DND-41 (cell line): ENCODE data around the gene CUBN.

Experiments used
- EZH2 ChIP-seq: IDR thresholded peaks from 3 replicates; pipeline ENCODE4 v1.6.1; 2012; ENCODE audit warnings: borderline replicate concordance, low read depth, mild to moderate bottlenecking, moderate library complexity, low read length, inconsistent platforms; ENCODE audit not compliant: severe bottlenecking
- TF ChIP-seq, protein P1 (sequence below): IDR thresholded peaks from 2 replicates; pipeline ENCODE4 v1.5.1; 2012; ENCODE audit warnings: borderline replicate concordance, low read length, moderate library complexity, mild to moderate bottlenecking; ENCODE audit not compliant: poor library complexity, severe bottlenecking; ENCODE audit errors: extremely low read depth

DNA sequence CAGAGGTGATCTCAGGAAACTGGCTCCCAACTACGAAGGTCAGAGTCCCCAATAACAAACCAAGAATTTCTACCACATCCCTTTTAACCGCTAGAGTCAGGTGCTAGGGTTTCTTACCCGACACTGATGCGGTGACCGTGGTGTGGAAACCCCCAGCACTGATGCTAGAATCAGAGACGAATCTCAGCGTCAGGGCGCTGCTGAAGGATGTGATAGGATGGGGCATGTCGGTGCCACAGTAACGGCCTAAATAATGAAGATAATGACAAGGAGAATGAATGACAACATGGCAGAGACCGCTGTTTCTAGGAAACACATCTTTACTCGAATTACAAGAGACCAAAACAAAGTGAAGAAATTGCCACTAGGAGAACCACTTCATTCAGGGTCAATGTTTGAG lies 181.2 kb downstream of the CUBN start:
- TF ChIP-seq, protein P1, sequence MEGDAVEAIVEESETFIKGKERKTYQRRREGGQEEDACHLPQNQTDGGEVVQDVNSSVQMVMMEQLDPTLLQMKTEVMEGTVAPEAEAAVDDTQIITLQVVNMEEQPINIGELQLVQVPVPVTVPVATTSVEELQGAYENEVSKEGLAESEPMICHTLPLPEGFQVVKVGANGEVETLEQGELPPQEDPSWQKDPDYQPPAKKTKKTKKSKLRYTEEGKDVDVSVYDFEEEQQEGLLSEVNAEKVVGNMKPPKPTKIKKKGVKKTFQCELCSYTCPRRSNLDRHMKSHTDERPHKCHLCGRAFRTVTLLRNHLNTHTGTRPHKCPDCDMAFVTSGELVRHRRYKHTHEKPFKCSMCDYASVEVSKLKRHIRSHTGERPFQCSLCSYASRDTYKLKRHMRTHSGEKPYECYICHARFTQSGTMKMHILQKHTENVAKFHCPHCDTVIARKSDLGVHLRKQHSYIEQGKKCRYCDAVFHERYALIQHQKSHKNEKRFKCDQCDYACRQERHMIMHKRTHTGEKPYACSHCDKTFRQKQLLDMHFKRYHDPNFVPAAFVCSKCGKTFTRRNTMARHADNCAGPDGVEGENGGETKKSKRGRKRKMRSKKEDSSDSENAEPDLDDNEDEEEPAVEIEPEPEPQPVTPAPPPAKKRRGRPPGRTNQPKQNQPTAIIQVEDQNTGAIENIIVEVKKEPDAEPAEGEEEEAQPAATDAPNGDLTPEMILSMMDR = no peak
- no peak for TF ChIP-seq EZH2
